HT-29 (cell line): ENCODE results near the gene AADACL3. TPM values are rescaled to one million over a fixed set of nuclear protein-coding genes. Genes with fewer than 3 reads are reported as not detected.
"Not testable (repeated sequence)": the region's sequence is repeated elsewhere in the genome, so short reads cannot be mapped to it uniquely, and the experiment has no call there.

ENCODE experiments used
- DNase-seq: peaks from one replicate; pipeline ENCODE4 v3.0.0-alpha.2; 2015; ENCODE audit warnings: low spot score
- total RNA-seq: library from RNA; depleted of rRNA; stranded (reverse); fragments of >200 nt; shearing (Covaris generic); gene quantifications from 2 replicates; pipeline ENCODE4 v1.2.3, GENCODE V29; 2014; rRNA removed

Gene AADACL3
- total RNA-seq = not detected in 2 replicates

GRCh38 chr1:12715896-12716437, at the start of gene AADACL3:
TSS of gene AADACL3 (plus strand) at chr1:12716110. CDS start at chr1:12716177, 67 bp downstream.
- no peak for DNase-seq

DNA sequence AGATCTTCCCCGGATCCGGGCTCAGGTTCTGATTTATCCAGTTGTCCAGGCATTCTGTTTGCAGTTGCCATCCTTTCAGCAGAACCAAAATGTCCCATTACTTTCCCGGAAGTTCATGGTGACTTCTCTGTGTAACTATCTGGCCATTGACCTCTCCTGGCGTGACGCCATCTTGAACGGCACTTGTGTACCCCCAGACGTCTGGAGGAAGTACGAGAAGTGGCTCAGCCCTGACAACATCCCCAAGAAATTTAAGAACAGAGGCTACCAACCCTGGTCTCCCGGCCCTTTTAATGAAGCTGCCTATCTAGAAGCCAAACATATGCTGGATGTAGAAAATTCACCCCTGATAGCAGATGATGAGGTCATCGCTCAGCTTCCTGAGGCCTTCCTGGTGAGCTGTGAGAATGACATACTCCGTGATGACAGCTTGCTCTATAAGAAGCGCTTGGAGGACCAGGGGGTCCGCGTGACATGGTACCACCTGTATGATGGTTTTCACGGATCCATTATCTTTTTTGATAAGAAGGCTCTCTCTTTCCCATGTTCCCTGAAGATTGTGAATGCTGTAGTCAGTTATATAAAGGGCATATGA, 49.7 kb upstream of the AADACL3 start:
- no peak for DNase-seq

DNA sequence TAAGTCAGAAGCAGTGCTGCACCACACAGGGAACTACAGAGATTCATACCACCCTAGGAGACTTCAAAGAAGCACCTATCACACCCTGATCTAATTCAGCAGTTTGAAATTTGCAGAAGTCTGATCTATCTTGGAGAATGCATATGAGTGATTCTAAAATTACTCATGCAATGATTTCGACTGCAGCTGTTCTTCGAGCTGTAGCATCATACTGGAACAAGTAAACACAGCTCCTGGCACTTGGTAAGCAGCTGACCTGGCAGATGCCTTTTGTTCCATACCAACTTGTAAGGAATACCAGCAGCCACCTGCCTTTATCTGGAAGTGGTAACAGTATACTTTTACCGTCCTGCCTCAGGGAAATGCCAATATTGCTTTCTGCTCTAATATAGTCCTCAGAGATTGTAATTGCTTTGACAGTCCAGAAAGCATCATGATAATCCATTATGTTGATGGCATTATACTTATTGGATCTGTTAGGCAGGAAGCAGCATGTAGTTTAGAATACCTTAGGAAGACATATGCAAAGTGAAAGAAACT, 46.3 kb upstream of the AADACL3 start:
- no peak for DNase-seq

DNA sequence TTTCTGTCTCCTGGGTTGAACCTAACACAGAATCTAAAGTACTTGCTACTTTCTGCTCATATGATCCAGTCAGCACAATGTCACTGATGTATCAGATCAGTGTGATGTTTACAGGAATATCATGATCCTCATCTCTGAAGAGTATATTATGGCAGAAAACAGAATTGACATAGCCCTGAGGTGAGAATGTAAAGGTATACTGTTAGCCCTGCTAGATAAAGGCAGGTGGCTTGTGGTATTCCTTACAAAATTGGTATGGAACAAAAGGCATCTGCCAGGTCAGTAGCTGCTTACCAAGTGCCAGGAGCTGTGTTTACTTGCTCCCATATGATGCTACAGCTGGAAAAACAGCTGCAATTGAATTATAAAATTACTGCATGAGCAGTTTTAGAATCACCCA, 41.6 kb upstream of the AADACL3 start:
- no peak for DNase-seq

- DNase-seq = not testable (repeated sequence)
Measured at GRCh38 chr1:12676122-12676521, 39.8 kb upstream of the AADACL3 start.

- no peak for DNase-seq
Measured at GRCh38 chr1:12677565-12677964, 38.3 kb upstream of the AADACL3 start.

- DNase-seq = no peak
Measured at GRCh38 chr1:12678350-12678749, 37.6 kb upstream of the AADACL3 start.

- no peak for DNase-seq
Measured at GRCh38 chr1:12678820-12679219, 37.1 kb upstream of the AADACL3 start.

- no peak for DNase-seq
Measured at GRCh38 chr1:12690156-12690555, 25.8 kb upstream of the AADACL3 start.

GRCh38 chr1:12692967-12693782, 22.7 kb upstream of the AADACL3 start:
- DNase-seq = no peak

DNA sequence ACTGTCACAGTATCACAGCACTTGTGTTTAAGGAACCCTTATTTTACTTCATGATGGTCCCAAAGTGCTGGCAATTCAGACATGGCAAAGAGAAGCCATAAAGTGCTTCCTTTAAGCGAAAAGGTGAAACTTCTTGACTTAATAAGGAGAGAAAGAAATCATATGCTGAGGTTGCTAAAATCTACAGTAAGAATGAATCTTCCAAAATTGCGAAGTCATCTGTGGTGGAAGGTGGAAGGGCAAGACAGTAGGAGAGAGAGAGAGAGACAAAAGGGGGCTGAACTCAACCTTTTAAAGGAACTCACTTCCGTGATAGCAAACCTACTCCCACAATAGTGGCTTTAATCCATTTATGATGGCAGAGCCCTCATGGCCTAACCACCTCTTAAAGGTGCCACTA, 19.3 kb upstream of the AADACL3 start:
- no peak for DNase-seq

DNA sequence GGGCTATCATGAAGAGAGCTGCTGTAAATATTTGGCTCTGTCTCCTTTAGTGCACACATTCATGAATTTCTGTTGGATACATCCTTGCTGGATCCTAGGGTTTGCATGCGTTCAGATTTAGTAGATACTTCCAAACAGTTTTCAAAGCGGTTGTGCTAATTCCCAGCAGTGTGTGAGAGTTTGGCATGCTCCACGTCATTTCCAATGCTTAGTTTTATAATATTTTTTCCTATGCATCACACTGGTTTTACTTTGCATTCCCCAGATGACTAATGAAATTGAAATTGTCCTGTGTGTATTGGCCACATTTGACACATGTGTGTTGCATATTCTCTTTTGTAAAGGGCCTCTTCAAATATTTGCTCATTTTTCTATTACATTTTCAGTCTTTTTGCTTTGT, 18.5 kb upstream of the AADACL3 start:
- DNase-seq = no peak

DNA sequence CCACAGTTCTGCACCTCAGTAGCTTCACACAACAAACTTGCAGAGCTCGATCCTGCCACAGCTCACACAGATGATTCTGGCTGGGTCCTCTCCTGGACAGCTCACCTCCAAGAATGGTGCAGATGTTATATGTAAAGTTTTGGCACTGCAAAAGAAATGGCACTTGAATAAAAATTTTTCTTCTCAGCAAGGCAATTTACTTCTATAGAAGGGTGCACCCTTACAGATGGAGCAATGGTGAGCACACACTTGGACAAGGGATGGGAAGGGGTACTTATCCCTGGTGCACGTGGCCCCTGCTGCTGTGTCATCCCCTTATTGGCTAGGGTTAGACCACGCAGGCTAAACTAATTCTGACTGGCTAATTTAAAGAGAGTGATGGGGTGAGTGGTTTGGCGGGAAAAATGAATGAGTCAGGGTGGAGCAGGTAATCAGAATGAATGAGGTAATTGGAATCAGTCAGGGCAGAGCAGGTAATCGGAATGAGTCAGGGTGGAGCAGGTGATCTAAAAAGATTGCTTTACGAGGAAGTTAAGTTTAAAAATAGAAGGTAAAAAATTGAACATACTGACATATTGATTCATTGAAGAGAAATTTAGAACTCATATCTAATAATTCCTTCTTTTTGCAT, 12.0 kb upstream of the AADACL3 start:
- DNase-seq = no peak

DNA sequence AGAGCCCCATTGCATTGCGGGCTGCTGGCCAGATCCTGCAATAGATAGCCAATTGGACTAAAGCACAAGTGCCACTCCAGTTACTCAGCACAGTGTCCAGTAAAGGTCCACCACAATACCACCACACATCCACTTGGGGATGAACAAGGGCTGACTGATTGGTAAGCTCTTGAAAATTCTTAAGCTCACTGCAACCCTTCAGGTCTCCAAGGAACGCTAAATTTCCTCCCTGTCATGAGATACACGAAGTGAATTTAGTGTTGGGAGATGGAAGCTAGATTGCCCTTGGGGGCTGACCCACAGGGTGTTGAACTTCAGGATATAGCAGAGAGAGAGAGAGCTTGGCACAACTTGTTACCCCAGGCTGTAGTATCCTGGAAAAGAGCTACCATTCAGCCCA, 9.8 kb upstream of the AADACL3 start:
- no peak for DNase-seq

DNA sequence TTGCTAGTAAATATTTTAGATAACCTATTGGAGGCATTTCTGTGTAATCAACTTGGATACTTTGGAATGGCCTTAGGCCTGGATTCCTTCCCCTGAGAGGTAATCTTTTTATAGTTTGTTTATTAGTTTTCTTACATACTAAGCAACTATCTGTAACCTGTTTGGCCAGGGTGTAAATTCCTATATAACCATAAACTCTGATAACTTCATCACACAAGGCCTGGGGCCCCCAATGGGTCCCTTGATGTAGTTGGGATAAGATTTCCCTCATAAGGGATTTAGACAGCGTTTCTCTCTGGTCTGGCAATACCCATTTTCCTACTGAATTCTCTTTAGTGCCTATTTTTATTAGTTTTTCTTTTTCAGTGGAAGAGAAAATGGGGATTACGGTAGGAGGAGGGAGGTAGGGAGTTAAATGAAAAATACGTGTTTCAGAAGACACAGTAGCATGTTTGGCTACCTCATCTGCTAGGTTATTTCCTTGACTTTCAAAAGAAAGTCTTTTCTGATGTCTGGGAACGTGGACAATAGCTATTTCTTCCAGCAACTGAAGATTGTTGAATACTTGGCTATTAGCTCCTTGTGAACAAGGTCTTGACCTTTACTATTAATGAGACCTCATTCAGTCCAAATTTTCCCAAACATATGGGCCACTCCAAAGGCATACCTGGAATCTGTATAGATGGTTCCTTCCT, 7.4 kb upstream of the AADACL3 start:
- peak; percentile 8 for DNase-seq

DNA sequence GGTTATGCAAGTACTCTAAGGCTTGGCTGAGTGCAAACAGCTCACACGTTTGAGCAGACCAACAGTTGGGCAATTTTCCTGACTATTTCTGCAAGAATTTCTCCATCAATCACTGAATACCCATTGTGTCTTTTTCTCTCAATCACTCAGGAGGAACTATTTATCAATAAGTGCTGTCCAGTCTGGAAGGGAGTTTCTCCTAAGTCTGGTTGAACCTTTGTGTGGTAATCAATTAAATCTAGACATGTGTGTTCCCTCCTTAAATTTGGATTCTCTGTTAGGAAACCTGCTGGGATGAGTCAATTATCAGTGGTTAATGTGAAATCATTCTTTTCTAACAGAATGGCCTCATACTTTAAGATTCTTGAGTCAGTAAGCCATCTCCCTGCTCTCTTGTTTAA, 6.8 kb upstream of the AADACL3 start:
- no peak for DNase-seq

GRCh38 chr1:12709696-12710095, 6.2 kb upstream of the AADACL3 start:
- DNase-seq = no peak

DNA sequence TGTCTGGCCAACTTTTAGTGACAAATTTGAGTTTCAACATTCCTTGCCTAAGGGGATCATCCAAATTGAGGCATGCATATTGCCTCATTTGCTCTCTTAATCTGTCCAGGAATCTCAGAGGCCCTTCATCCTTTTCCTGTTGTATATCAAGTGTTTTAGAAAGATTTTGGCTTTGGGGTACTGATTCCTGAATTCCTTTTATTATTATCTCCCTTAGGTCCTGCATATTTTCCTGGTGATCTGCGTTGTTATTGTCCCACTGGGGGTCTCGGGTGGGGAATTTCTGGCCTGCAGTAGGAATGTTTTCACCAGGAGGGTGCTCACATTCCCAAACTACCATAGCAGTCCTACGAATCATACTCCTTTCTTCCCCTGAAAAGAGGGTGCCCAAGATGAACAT, 4.4 kb upstream of the AADACL3 start:
- DNase-seq = no peak

GRCh38 chr1:12712076-12712475, 3.8 kb upstream of the AADACL3 start:
- DNase-seq = no peak

- no peak for DNase-seq
Measured at GRCh38 chr1:12712929-12713328, 3.0 kb upstream of the AADACL3 start.

GRCh38 chr1:12713651-12714050, 2.3 kb upstream of the AADACL3 start:
- not testable (repeated sequence) for DNase-seq
